ENCODE results near the gene CPED1.
"Not testable (repeated sequence)": the region's sequence is repeated elsewhere in the genome, so short reads cannot be mapped to it uniquely, and the experiment has no call there.

The CPED1 gene

DNA sequence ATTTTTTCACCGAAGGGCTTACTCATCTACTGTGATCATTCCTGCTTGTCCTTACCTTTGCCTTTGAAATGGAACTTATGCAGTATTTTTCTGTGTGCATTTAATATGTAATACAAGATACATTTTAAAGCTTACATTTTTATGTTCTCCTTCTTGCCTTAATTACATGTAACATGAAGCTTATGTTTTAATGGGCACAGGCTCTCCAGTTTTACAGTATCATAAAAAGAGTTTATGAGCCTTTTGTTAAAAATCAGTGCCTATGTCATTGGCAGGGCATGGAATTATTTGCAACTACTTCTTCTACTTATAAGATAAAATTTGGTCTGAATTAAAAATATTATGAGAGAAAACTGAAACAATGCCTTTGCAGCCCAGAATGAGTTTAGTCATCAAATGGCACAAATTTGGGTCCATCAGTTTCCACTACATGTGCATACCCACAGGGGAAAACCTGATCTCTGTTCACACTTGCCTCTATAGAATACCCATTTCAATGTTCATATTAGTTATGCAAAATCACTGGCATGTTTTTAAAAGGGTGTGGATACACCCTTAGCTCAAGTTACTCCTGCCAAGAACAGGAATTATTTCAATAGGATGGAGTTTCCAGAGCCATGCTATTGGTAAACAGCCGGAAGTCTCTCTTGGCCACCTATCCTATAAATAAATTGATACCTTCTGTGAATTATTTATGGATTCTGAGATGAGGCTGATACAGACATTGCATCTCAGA, 312.3 kb downstream of the CPED1 start:
- no peak for DNase-seq

DNA sequence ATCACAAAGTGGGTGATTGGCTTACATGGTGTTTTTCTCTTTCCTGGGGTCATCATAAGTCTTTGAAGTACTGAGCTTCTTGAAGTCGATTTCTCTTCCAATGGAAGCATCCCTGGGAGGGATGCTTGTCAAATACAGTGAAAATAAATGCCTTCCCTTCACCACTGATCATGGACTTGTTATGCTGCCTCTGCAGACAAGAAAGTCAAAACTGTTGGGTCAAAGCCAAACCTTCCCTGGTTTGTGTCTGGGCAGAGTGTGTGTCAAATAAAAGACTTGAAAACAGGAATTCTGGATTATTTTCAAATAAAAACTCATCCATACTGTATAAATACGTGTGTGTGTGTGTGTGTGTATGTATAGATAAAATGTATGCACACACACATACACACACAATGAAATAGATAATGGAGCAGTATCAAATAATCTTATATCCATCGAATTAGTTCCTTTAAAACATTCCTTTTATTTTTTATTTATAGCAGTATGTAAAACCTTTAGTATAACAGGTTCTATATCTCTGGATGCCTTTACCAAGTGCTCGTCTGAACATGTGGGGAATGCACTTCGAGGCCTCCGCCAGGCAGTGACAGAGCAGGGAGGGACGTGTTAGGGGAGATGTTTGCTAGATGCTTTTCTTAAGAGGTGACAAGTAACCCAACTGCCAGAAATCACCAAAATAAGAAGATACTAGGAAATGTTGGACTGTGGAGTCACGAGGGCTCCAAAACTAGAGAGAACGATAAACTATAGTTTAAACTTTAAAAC, 313.1 kb downstream of the CPED1 start:
- DNase-seq: no peak

- DNase-seq: no peak
Observed at GRCh38 chr7:121302214-121302745, 313.8 kb downstream of the CPED1 start.

GRCh38 chr7:121303422-121304101, 315.1 kb downstream of the CPED1 start:
- DNase-seq: no peak

- DNase-seq: no peak
Observed at GRCh38 chr7:121304102-121304658, 315.7 kb downstream of the CPED1 start.

GRCh38 chr7:121305109-121305508, 316.6 kb downstream of the CPED1 start:
- no peak for DNase-seq

DNA sequence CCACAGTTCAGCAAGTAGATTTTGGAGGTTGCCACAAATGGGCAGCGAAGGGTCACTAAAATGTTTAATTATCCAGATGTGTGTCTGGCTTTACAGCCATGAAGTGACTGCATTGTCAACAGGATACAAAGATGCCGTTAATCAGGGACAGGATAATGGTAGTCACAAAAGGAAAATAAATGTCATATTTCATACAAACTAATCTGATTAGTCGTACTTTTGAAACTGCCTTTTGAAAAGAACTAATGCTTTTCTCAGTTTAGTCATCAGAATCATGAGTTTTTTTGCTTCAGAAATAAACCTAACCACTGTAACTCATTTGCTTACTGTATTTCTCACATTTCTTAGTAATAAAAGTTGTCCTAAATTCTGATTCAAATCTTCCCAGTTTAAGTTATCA, 318.1 kb downstream of the CPED1 start:
- DNase-seq: no peak

DNA sequence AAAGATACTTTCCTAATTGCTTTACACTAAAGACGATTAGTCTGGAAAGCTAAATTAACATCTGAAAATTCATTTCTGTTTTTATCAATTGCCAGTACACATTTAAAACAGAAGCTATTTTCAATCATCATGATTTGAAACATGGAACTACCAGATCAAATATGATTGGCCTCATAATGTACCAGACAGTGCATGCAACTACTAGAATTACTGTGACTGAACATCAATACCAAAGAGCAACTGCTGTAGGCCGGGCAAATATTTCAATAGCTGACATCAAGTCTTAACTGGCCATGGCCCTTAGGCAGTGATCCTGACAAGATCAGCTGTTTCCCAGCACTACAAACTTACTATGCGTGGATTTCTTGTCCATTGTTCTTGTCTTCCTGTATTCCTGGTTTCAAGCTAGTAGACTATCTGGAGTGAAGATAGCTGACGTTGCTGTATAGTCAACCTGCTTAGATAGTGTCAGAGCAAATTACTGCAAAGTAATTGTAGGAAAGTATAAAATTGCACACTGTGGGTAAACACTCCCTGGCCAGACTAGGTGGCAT, 318.6 kb downstream of the CPED1 start:
- DNase-seq: no peak

DNA sequence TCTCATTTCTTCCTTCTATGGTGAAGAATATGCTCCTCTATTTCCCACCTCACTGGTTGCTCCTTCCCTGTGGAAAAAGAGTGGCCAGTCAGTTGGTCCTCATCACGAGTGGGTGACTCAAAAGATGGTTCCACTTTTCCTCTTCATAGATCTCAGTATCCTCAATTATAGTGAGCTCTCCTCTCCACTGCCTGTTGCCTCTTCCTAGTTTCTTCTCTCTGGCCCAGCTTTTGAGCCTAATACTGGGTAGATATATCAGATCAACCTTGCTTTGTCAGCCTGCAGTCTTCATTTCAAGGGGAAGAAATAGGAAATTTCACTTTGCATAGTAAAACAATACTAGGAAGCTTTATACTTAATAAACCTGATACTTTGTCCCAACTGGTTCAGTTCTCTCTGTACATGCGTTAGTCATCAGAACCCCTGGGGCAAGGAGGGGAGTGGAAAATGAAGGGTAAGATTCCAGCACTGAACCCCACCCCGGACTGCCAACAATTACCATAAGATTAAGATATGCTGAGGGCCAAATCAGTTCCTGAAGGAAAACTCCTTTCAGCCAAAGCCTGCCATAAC, 324.8 kb downstream of the CPED1 start:
- DNase-seq: no peak

GRCh38 chr7:121313793-121314676, 325.5 kb downstream of the CPED1 start:
- DNase-seq: no peak

DNA sequence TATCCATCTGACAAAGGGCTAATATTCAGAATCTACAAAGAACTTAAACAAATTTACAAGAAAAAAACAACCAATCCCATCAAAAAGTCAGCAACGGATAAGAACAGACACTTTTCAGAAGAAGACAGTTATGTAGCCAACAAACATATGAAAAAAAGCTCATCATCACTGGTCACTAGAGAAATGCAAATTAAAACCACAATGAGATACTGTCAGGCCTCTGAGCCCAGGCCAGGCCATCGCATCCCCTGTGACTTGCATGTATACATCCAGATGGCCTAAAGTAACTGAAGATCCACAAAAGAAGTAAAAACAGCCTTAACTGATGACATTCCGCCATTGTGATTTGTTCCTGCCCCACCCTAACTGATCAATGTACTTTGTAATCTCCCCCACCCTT, 326.7 kb downstream of the CPED1 start:
- DNase-seq: not testable (repeated sequence)

DNA sequence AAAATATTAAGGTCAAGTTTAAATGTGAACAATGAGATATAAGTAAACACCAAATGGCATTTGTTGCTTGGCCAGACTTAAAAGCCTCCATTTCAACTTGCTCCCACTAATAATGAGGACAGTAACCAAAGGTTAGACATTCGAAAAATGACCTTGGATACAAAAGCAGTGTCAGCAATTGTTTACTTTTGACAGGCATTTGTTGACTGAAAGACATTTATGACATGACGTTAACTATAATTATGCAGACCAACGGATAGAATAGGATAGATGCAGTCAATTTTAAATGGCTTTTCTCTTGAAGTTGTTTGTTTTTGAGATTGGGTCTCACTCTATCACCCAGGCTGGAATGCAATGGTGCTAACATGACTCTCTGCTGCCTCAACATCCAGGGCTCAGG, 333.9 kb downstream of the CPED1 start:
- no peak for DNase-seq

DNA sequence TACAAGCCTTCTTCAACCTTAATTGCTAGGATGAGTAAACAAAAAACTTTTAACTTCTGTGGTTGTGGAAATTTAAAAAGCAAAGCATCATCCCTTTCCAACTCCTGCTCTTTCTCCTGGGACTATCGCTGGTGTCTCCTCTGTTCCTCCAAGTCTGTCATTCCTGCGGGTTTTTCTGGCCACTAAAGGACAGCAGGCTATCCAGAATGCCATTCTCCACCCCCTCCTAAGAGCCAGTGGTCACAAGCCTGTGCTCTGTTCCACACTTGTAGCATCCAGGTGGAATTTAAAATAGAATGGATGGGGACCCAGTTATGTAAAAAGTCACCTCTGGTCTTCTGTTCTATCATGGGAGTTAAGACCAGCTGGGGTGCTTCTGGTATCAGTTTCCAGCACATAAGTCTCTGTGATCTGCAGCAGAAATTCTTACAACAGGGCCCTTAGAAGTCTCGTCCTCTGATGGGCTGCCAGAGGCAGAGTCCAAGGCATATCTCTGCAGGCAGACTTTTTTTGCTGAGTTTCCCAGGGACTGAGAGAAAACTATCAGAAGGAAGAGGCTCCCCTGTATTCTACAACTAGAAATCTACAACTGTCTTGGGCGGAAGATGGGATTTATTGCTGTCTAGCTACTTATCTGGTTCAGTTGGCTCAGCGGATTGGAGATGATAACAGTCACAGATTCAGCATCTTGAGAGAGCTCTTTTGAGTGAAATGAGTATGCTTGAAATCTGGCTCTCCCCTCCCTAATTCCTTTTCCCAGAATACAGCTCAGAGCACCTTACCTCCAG, 335.2 kb downstream of the CPED1 start:
- no peak for DNase-seq

DNA sequence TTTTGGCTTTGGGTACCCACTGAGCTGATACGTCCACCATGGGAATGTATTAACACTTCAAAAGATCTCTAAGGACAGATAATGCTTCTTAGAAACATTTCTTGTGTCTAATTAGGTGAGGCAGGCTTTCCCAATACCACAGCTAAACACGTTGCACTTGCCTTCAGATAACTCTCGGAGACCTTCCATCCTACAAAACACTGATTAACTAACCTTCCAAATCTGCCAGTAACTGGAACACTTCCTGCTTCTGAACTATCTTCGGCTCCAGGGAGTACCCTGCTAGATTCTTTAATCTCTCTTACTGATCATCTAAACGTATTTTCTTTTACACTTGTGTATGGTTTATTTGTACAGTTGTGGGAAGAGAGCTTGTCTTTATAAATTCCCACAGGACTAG, 339.2 kb downstream of the CPED1 start:
- DNase-seq: no peak

- DNase-seq: no peak
Observed at GRCh38 chr7:121328508-121329190, 340.1 kb downstream of the CPED1 start, which contains the start of gene WNT16. TSS of gene WNT16 (plus strand) at chr7:121329000. CDS start at chr7:121329293, 293 bp downstream.

GRCh38 chr7:121329191-121330052, 340.9 kb downstream of the CPED1 start:
- no peak for DNase-seq

GRCh38 chr7:121330053-121330833, 341.7 kb downstream of the CPED1 start:
- DNase-seq: no peak

DNA sequence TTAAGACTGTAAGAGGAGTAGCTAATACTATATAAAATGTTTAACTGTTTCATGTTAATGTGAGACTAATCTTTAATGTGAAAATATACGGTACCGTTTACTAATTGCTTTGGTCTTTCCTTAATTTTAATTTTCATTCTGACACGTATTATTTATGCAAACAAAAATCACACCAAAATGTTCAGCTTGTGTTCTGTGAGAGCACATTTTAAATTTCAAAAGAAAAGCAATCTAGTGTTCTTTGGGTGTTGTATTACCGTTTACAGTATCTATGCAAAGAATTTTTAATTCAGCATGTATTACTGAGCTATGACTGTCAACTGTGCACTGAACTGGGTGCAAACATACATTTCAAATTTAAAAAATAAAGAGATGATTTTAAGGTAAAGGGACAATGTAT, 342.5 kb downstream of the CPED1 start:
- no peak for DNase-seq
